PC-9 (cell line): ENCODE results near the gene PFKM. TPM values are rescaled to one million over a fixed set of nuclear protein-coding genes. Genes with fewer than 3 reads are reported as not detected.

Source experiments
- BruUV-seq: library from RNA; stranded (reverse); fragments of 400-500 nt; replicated peaks from 2 replicates; lab custom pipeline; 2021; lab: Mats Ljungman, UMichigan
- CTCF ChIA-PET: fragments of 300-600 bp; sonication (Branson Sonifier 250); formaldehyde crosslinking; loops from one replicate; lab custom pipeline; 2022; ENCODE audit warnings: antibody characterized with exemption; lab: Charles Lee
- POLR2A ChIA-PET: fragments of 300-600 bp; sonication (Branson Sonifier 250); formaldehyde crosslinking; loops from one replicate; lab custom pipeline; 2022; ENCODE audit warnings: antibody characterized with exemption; ENCODE audit not compliant: unreplicated experiment; lab: Charles Lee
- DNase-seq, 2 experiments: peaks; one replicate each; pipeline versions ENCODE4 v3.0.0 to v3.0.0-alpha.2; 2015 to 2022; ENCODE audit warnings: mixed read lengths in 1 of 2
- H2AFZ ChIP-seq: fragments of 200-600 bp; sonication (generic); 2 replicates; pipeline ENCODE4 v1.8.1; 2017; ENCODE audit warnings: antibody characterized with exemption
- H3F3A ChIP-seq: fragments of 200-600 bp; sonication (generic); 2 replicates; pipeline ENCODE4 v1.8.1; 2017; ENCODE audit warnings: antibody characterized with exemption, mild to moderate bottlenecking, low read depth; ENCODE audit not compliant: insufficient read depth
- H3K27ac ChIP-seq: fragments of 200-600 bp; sonication (generic); 2 replicates; pipeline ENCODE4 v1.6.1; 2016; ENCODE audit warnings: mixed run types
- H3K27me3 ChIP-seq: fragments of 200-600 bp; sonication (generic); 2 replicates; pipeline ENCODE4 v1.6.1; 2016; ENCODE audit warnings: low read depth, mixed run types; ENCODE audit not compliant: insufficient read depth
- H3K36me3 ChIP-seq: fragments of 200-600 bp; sonication (generic); 2 replicates; pipeline ENCODE4 v1.6.1; 2016; ENCODE audit warnings: low read depth, mixed run types
- H3K4me1 ChIP-seq: fragments of 200-600 bp; sonication (generic); replicated peaks from 2 replicates; pipeline ENCODE4 v1.6.1; 2016; ENCODE audit warnings: mixed run types; ENCODE audit not compliant: insufficient read depth
- H3K4me2 ChIP-seq: fragments of 200-600 bp; sonication (generic); 2 replicates; pipeline ENCODE4 v1.6.1; 2017; ENCODE audit warnings: mixed run types
- H3K4me3 ChIP-seq: fragments of 200-600 bp; sonication (generic); 2 replicates; pipeline ENCODE4 v1.6.1; 2016; ENCODE audit warnings: mixed run types
- H3K79me2 ChIP-seq: fragments of 200-600 bp; sonication (generic); 2 replicates; pipeline ENCODE4 v1.6.1; 2017; ENCODE audit warnings: low read depth, mixed run types
- H3K9me2 ChIP-seq: fragments of 200-600 bp; sonication (generic); 2 replicates; pipeline ENCODE4 v1.8.1; 2017; ENCODE audit warnings: mild to moderate bottlenecking; ENCODE audit not compliant: insufficient read depth
- H3K9me3 ChIP-seq: fragments of 200-600 bp; sonication (generic); 2 replicates; pipeline ENCODE4 v1.8.1; 2016; ENCODE audit warnings: low read depth; ENCODE audit not compliant: insufficient read depth
- H4K20me1 ChIP-seq: fragments of 200-600 bp; sonication (generic); 2 replicates; pipeline ENCODE4 v1.8.1; 2017; ENCODE audit not compliant: insufficient read depth
- EZH2 ChIP-seq: fragments of 200-600 bp; sonication (generic); IDR thresholded peaks from 2 replicates; pipeline ENCODE4 v1.8.0; 2017; ENCODE audit warnings: antibody characterized with exemption, low read depth
- intact Hi-C: fragments of 100-400 bp; cut with micrococcal nuclease; formaldehyde crosslinking; loops from one replicate; pipeline ENCODE4 v1.10.0; 2022; ENCODE audit not compliant: unreplicated experiment
- total RNA-seq: library from RNA; stranded (reverse); gene quantifications from 2 replicates; pipeline ENCODE4 v1.2.3, GENCODE V29; 2021
- TF ChIP-seq, protein P1 (sequence below): fragments of 200-600 bp; sonication (generic); conservative IDR thresholded peaks from 2 replicates; pipeline ENCODE4 v1.6.1; 2017; ENCODE audit warnings: mixed run types, antibody characterized with exemption, mild to moderate bottlenecking, moderate library complexity

PFKM gene
- total RNA-seq, 1 experiment from 2014 or later: 63.2 TPM

DNA sequence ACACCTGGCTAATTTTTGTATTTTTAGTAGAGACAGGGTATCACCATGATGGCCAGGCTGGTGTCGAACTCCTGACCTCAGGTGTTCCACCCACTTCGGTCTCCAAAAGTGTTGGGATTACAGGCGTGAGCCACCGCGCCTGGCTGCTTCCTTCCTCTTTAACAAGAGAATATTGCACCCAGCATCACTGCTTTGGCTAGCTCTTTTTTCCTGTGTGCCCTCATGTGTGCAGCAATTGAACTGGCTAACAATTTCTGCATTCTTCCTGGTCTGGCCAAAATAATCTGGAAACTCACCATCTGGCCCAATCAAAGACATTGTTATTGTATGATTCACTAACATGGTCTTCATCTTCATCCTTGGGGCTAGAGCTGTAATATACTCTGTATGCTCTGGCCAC, 40.9 kb downstream of the PFKM start:
- Histone ChIP-seq H3K4me3 (no peak overlapping the region), H3K79me2 (peaks cover 16% of the 10 kb centered on the region), H3K36me3 (no peaks in the 10 kb centered on the region), H3K27me3 (no peaks in the 10 kb centered on the region), H4K20me1 (no peaks in the 10 kb centered on the region), H3K4me1 (peaks cover 7% of the 10 kb centered on the region; the same call in 1 of the 2 replicates), H3K9me2 (no peaks in the 10 kb centered on the region), H3K4me2 (no peak overlapping the region), H3F3A (peaks cover 6% of the 10 kb centered on the region; the same call in 1 of the 2 replicates), H3K9me3 (no peaks in the 10 kb centered on the region), H2AFZ (no peak overlapping the region), H3K27ac (no peak overlapping the region)
- ChIA-PET CTCF (interaction anchor here (0.5 kb wide), 1 partner anchor 387 kb away, joined by 5 read pairs; no protein-coding TSS in a partner anchor), POLR2A (no interaction called here)
- no peak for TF ChIP-seq EZH2
- TF ChIP-seq, protein P1, sequence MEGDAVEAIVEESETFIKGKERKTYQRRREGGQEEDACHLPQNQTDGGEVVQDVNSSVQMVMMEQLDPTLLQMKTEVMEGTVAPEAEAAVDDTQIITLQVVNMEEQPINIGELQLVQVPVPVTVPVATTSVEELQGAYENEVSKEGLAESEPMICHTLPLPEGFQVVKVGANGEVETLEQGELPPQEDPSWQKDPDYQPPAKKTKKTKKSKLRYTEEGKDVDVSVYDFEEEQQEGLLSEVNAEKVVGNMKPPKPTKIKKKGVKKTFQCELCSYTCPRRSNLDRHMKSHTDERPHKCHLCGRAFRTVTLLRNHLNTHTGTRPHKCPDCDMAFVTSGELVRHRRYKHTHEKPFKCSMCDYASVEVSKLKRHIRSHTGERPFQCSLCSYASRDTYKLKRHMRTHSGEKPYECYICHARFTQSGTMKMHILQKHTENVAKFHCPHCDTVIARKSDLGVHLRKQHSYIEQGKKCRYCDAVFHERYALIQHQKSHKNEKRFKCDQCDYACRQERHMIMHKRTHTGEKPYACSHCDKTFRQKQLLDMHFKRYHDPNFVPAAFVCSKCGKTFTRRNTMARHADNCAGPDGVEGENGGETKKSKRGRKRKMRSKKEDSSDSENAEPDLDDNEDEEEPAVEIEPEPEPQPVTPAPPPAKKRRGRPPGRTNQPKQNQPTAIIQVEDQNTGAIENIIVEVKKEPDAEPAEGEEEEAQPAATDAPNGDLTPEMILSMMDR: no peak
- intact Hi-C loops: no loop called here
- BruUV-seq: no TSS peak
- no peak for DNase-seq

DNA sequence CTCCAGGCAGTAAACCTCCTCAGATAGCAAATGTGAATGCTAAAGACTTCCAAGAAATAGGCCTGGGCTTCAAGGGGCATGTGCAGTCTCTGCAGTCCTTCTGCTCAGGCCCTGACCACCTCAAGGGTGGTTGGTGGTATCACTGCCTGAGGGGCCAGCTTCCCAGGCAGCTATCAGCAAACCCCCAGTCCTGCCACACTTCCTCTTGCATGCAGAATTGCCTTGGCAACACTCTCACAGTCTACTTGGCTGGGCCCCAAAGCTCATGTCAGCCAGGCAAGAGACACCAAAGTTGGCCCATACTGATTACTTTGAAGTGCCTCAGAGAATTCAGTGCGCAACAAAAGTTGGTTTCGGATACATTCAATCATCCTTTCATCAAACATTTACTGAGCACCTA, 41.6 kb downstream of the PFKM start:
- H3K27ac ChIP-seq: no peak overlapping the region
- BruUV-seq: no TSS peak
- no peak overlapping the region for H3K4me3 ChIP-seq
- ChIA-PET CTCF (no interaction called here), POLR2A (no interaction called here)
- DNase-seq: no peak
- H3K9me2 ChIP-seq: no peaks in the 10 kb centered on the region
- peaks cover 13% of the 10 kb centered on the region for H3K79me2 ChIP-seq
- no peaks in the 10 kb centered on the region for H3K27me3 ChIP-seq
- no peaks in the 10 kb centered on the region for H4K20me1 ChIP-seq
- TF ChIP-seq EZH2: no peak
- TF ChIP-seq, protein P1: no peak
- H3K4me2 ChIP-seq: no peak overlapping the region
- intact Hi-C loops: no loop called here
- H3K4me1 ChIP-seq: peaks cover 7% of the 10 kb centered on the region; the same call in 1 of the 2 replicates
- H2AFZ ChIP-seq: no peak overlapping the region
- no peaks in the 10 kb centered on the region for H3K9me3 ChIP-seq
- no peaks in the 10 kb centered on the region for H3K36me3 ChIP-seq
- peaks cover 6% of the 10 kb centered on the region; the same call in 1 of the 2 replicates for H3F3A ChIP-seq

DNA sequence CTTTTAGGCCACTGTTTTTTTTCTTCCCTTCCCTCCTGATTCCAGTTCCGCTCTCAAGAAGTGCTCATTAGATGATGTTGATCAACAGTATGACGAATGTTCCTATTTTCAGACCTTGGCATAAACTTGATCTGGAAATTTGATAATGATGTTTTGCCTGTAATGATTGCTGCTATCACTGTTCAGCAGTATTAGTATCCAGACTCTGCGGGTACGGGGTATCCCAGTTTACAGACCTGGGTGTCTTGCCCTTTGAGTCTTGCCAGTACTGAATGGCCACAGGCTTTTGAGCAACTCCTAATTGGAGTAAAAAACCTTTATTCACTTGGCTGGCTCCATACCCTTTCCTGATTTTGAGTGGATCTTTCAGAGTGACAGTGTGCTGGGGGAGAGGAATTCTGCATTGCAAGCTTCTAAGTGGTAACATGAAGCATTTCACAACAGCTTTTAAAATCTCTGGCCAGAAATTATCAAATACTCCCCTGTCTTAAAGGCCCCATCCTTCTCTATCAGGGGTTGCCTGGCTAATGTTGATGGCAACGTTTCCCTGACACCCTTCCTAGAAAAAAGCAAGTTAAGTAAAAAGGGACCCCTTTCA, 44.1 kb downstream of the PFKM start:
- BruUV-seq: no TSS peak
- Histone ChIP-seq H3K4me2 (no peak overlapping the region), H3K27me3 (no peaks in the 10 kb centered on the region), H3K36me3 (no peaks in the 10 kb centered on the region), H3K4me1 (no peaks in the 10 kb centered on the region), H3K9me3 (no peaks in the 10 kb centered on the region), H3K27ac (no peak overlapping the region), H3K9me2 (no peaks in the 10 kb centered on the region), H3F3A (0 out of 2 replicates have a peak, but pooled peaks cover under 1% of the 10 kb centered on the region), H3K79me2 (no peaks in the 10 kb centered on the region), H3K4me3 (no peak overlapping the region), H4K20me1 (no peaks in the 10 kb centered on the region), H2AFZ (no peak overlapping the region)
- TF ChIP-seq, protein P1: no peak
- no peak for TF ChIP-seq EZH2
- ChIA-PET CTCF (interaction anchor here (0.6 to 1.0 kb wide), 2 partner anchors 213 to 323 kb away, joined by 3 to 4 read pairs; no protein-coding TSS in a partner anchor), POLR2A (no interaction called here)
- no peak for DNase-seq
- intact Hi-C loops: no loop called here
